GM18517 (cell line): ENCODE measurements around the gene OR6C6.
"Not testable (repeated sequence)": the region's sequence is repeated elsewhere in the genome, so short reads cannot be mapped to it uniquely, and the experiment has no call there.

ENCODE experiments used
- ATAC-seq: cut with Tn5 transposase; IDR thresholded peaks from one replicate; pipeline ENCODE4 v1.9.1; 2021; ENCODE audit warnings: mild to moderate bottlenecking, moderate library complexity; ENCODE audit not compliant: unreplicated experiment

The OR6C6 gene

DNA sequence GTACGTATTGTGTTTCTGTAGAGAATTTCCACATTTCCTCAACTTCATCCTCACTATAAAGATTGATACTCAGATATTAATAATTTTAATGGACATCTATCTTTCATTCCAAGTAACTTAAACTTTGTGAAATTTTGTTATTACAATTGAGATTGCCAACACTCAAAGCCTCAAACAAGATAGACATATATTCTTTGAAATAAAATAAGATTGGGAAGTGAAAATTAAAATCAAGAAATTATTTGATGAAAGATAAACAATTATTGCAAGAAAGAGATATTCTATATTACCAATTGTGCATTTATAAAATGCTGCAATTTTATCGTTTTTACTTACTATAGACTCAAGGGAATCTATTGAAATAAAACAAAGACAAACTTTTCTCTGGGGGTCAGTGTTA lies at the start of gene OR6C6:
OR6C6 (minus strand) TSS at position 101 of the 400 bp plus-strand sequence. CDS start 1,337 bp downstream, outside the sequence.
- no peak for ATAC-seq

DNA sequence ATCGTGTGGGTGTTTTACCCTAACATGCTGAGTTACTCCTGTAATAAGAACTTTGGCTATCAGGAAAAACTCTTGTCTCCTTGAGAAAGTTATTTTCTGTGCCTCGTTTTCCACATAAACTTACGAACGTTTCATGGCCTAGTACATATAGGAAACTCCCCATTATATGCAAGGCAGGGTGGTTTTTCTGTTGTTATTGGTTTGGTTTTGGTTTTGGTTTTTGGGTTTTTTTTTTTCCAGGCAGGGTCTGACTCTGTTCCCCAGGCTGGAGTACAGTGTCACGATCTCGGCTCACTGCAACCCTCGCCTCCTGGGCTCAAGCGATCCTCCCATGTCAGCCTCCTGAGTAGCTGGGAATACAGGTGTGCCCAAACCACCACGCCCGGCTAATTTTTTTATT lies 39.6 kb upstream of the OR6C6 start:
- ATAC-seq, result no peak

GRCh38 chr12:55330446-55330845 lies 34.1 kb upstream of the OR6C6 start, which contains the start of gene OR6C3:
OR6C3 (plus strand) TSS chr12:55330746; CDS start chr12:55331701, 955 bp downstream.
- no peak for ATAC-seq

DNA sequence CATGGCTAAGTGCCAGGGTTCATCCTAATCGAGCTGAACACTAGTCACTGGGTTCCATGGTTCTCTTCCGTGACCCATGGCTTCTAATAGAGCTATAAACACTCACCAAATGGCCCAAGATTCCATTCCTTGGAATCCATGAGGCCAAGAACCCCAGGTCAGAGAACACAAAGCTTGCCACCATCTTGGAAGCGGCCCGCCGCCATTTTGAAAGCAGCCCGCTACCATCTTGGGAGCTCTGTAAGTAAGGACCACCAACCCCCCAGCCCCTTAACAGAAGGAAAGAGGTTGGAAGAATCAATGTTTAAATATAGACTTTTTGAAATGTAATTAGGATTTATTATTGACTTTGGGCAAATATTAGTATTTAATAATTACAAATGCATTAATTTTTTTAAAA lies 29.4 kb upstream of the OR6C6 start:
- ATAC-seq, result not testable (repeated sequence)

- no peak for ATAC-seq
Measured at GRCh38 chr12:55320201-55320600, 23.8 kb upstream of the OR6C6 start.

GRCh38 chr12:55314043-55314442 lies 17.7 kb upstream of the OR6C6 start, which contains the start of gene OR6C1:
OR6C1 (plus strand) TSS chr12:55314343; CDS start chr12:55320600, 6,257 bp downstream.
- ATAC-seq, result no peak

GRCh38 chr12:55289999-55290398 lies 6.4 kb downstream of the OR6C6 start:
- no peak for ATAC-seq

- no peak for ATAC-seq
Measured at GRCh38 chr12:55280991-55281390, 15.4 kb downstream of the OR6C6 start.

- no peak for ATAC-seq
Measured at GRCh38 chr12:55258303-55258702, 38.1 kb downstream of the OR6C6 start.

GRCh38 chr12:55256831-55257230 lies 39.5 kb downstream of the OR6C6 start:
- ATAC-seq, result no peak

- ATAC-seq, result no peak
Measured at GRCh38 chr12:55253281-55253680, 43.1 kb downstream of the OR6C6 start.

DNA sequence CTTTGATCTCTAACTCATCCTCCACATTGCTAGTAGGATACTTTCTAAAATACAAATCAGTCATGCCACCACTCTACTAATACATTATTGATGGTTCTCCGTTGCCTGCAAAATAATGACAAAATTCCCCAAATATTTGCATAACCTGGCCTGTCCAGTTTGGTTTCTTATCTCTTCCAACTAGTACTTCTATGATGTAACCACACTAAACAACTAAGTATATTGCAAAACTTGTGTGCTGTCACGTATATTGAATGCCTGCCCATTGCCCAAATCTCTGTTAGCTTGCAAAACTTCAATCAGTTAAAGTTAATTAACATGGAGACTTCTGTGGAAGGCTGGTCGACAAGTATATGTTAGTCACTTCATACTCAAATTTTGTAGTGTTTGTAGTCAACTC lies 45.4 kb downstream of the OR6C6 start:
- ATAC-seq, result no peak

GRCh38 chr12:55246159-55246558 lies 50.2 kb downstream of the OR6C6 start:
- no peak for ATAC-seq

DNA sequence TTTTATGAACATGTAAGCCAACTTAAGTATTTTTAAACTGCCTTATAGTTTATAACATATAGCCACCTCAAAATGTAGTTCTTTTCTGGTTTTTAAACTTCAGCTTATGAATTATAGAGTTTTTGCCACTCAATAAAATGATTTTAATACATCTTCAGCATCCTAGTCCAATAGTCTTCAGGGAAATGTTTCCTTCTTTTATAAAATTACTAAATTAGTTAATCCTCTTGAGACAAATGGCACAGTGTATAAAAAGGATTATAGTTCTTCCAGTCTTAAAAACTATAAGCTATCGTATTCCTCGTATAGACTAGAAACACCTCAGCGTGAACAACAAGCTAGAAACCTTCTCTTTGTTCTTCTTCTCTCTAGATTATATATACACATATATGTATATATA lies 52.1 kb downstream of the OR6C6 start, which contains the start of gene OR6C74:
OR6C74 (plus strand) TSS at position 301 of the 400 bp plus-strand sequence. CDS start 2,679 bp downstream, outside the sequence.
- no peak for ATAC-seq
